ENCODE data around the gene RCL1. TPM values are rescaled to one million over a fixed set of nuclear protein-coding genes. Genes with fewer than 3 reads are reported as not detected.

Gene RCL1
- total RNA-seq, 1 experiment from 2014 or later = 34.4 TPM

DNA sequence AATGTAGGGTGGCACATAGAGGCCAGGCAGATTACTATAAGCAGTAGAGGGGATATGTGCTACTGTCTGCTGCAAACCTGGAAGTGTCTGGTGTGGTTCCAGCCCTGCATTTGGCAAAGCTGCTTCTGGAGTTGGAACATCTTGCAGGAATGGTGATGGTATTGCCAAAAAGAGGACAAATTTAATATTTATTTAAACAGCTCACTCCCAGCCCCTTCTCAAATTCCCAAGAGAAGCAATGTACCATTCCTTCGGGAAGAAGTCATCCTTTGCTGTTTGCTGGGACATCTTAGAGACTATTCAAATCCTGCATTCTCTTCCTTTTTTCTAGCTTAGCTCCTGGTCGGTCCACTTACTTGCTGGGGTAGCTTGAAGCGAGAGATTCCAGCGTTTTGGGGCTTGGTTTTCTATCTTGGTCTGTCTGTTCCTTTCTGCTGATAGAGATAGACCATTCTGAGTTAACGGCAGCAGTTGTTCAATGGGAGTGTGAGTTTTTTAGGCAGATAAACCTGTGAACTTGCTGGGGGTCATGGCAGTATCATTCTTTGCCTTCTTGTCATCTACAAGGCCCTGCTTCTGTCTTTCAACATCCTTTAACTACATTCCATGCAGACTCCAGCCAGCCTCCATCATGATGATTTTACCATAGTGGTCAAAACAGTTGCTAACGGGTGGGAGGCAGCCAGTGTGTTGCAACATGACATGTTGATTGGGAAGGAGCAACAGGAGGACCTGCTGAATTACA is 69.9 kb downstream of the RCL1 start:
- no peak for DNase-seq
- Histone ChIP-seq H4K5ac (ENCODE audit: insufficient read length, low read depth, low read length) (no peak overlapping the region), H3K14ac (ENCODE audit: insufficient read depth, low read length) (no peak overlapping the region), H3K27ac (ENCODE audit: insufficient read length, low read depth, low read length) (no peak overlapping the region), H3K79me1 (ENCODE audit: insufficient read depth, low read depth, low read length, poor library complexity, severe bottlenecking) (no peaks in the 10 kb centered on the region), H4K20me1 (ENCODE audit: control insufficient read depth, insufficient read depth, insufficient read length) (no peaks in the 10 kb centered on the region), H2BK5ac (ENCODE audit: insufficient read length, low read length) (no peak overlapping the region), H2BK120ac (ENCODE audit: low read depth, low read length, poor library complexity, severe bottlenecking) (no peak overlapping the region), H2AK5ac (ENCODE audit: insufficient read length, low read length) (no peak overlapping the region), H3T11ph (ENCODE audit: low read length) (no peak overlapping the region), H3K4me1 (ENCODE audit: insufficient read depth, low read length) (no peaks in the 10 kb centered on the region), H3K56ac (ENCODE audit: insufficient read length, low read depth, low read length) (no peak overlapping the region), H4K91ac (ENCODE audit: insufficient read length, low read depth, low read length) (no peak overlapping the region), H4K8ac (replicated peaks; ENCODE audit: insufficient read length, low read depth, low read length) (no peak overlapping the region), H3K18ac (ENCODE audit: insufficient read length, low read depth, low read length) (no peak overlapping the region), H3K4ac (ENCODE audit: low read depth, low read length) (no peak overlapping the region), H3K23ac (ENCODE audit: insufficient read length, low read depth, low read length) (no peak overlapping the region), H3K23me2 (ENCODE audit: insufficient read length, low read depth, low read length, poor library complexity, severe bottlenecking) (no peaks in the 10 kb centered on the region), H3K4me2 (ENCODE audit: insufficient read depth, insufficient read length, low read length) (no peak overlapping the region), H3K9me3 (ENCODE audit: control insufficient read depth, low read depth, low read length) (no peaks in the 10 kb centered on the region), H2AFZ (ENCODE audit: low read length) (no peak overlapping the region), H2BK15ac (ENCODE audit: low read depth, low read length) (no peak overlapping the region), H3K79me2 (ENCODE audit: insufficient read depth, low read length) (0 out of 2 replicates have a peak, but pooled peaks cover 1% of the 10 kb centered on the region), H3K27me3 (ENCODE audit: insufficient read depth, low read length) (no peaks in the 10 kb centered on the region), H3K9ac (ENCODE audit: extremely low read depth, insufficient read length, low read length) (no peak overlapping the region), H2BK12ac (ENCODE audit: insufficient read length, low read depth, low read length) (no peak overlapping the region), H2BK20ac (ENCODE audit: low read depth, low read length, poor library complexity, severe bottlenecking) (no peak overlapping the region)
- Mint-ChIP-seq H3K9me3 (no peaks in the 10 kb centered on the region), H3K4me1 (peaks cover 5 to 9% of the 10 kb centered on the region in 2 experiments), H3K27ac (peak overlapping the region in 1 of 3 experiments; percentile 20; a peak in 2 of 7 replicates), H3K4me3 (no peak overlapping the region), H3K27me3 (ENCODE audit: low read depth) (no peaks in the 10 kb centered on the region), H3K36me3 (ENCODE audit: insufficient read depth in 1 of 3, low read depth in 3 of 3) (peaks cover 5 to 29% (median 6%) of the 10 kb centered on the region in 3 experiments; a peak in 6 of 7 replicates)
- WGBS (ENCODE audit: extremely low coverage, insufficient read length, low lambda C conversion rate) = no CpG with 5 or more reads among the region's 6 CpGs
- TF ChIP-seq, protein P1, sequence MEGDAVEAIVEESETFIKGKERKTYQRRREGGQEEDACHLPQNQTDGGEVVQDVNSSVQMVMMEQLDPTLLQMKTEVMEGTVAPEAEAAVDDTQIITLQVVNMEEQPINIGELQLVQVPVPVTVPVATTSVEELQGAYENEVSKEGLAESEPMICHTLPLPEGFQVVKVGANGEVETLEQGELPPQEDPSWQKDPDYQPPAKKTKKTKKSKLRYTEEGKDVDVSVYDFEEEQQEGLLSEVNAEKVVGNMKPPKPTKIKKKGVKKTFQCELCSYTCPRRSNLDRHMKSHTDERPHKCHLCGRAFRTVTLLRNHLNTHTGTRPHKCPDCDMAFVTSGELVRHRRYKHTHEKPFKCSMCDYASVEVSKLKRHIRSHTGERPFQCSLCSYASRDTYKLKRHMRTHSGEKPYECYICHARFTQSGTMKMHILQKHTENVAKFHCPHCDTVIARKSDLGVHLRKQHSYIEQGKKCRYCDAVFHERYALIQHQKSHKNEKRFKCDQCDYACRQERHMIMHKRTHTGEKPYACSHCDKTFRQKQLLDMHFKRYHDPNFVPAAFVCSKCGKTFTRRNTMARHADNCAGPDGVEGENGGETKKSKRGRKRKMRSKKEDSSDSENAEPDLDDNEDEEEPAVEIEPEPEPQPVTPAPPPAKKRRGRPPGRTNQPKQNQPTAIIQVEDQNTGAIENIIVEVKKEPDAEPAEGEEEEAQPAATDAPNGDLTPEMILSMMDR (conservative IDR thresholded peaks at IDR 0.05) = no peak
